Dendritic cell treated with granulocyte-macrophage colony-stimulating factor and Interleukin-4, amounts not matched to agents 40 ng/mL and 50 ng/mL, for 4 days (primary cell): ENCODE data around the gene PAX7.

Source experiments
- H3K27ac Mint-ChIP-seq: one replicate; pipeline ENCODE4 v1.8.0; 2022; ENCODE audit warnings: mild to moderate bottlenecking, mixed read lengths
- H3K27me3 Mint-ChIP-seq: one replicate; pipeline ENCODE4 v1.8.0; 2022; ENCODE audit warnings: mild to moderate bottlenecking, mixed read lengths
- H3K36me3 Mint-ChIP-seq: one replicate; pipeline ENCODE4 v1.8.0; 2022; ENCODE audit warnings: low read depth, mixed read lengths
- H3K4me1 Mint-ChIP-seq: one replicate; pipeline ENCODE4 v1.8.0; 2022; ENCODE audit warnings: low read depth, mixed read lengths
- H3K4me3 Mint-ChIP-seq: one replicate; pipeline ENCODE4 v1.8.0; 2022; ENCODE audit warnings: mild to moderate bottlenecking, moderate library complexity, mixed read lengths
- H3K9me3 Mint-ChIP-seq: one replicate; pipeline ENCODE4 v1.8.0; 2022; ENCODE audit warnings: mixed read lengths
- intact Hi-C: fragments of 100-400 bp; cut with micrococcal nuclease; formaldehyde crosslinking; loops from one replicate; pipeline ENCODE4 v1.15.0; 2022

PAX7 gene

GRCh38 chr1:18652791-18653190 lies 22.1 kb downstream of the PAX7 start:
- Mint-ChIP-seq H3K27me3 (peaks cover 92% of the 10 kb centered on the region), H3K27ac (no peak overlapping the region), H3K9me3 (no peaks in the 10 kb centered on the region), H3K4me3 (no peak overlapping the region), H3K4me1 (peaks cover 6% of the 10 kb centered on the region), H3K36me3 (no peaks in the 10 kb centered on the region)
- intact Hi-C loops = no loop called here

- H3K9me3 Mint-ChIP-seq = no peaks in the 10 kb centered on the region
- H3K27me3 Mint-ChIP-seq = peaks cover 89% of the 10 kb centered on the region
- peaks cover 6% of the 10 kb centered on the region for H3K4me1 Mint-ChIP-seq
- intact Hi-C loops = no loop called here
- H3K4me3 Mint-ChIP-seq = no peak overlapping the region
- H3K27ac Mint-ChIP-seq = no peak overlapping the region
- no peaks in the 10 kb centered on the region for H3K36me3 Mint-ChIP-seq
Measured at GRCh38 chr1:18653367-18653766, 22.7 kb downstream of the PAX7 start.

GRCh38 chr1:18653916-18654315 lies 23.3 kb downstream of the PAX7 start:
- intact Hi-C loops = no loop called here
- Mint-ChIP-seq H3K9me3 (no peaks in the 10 kb centered on the region), H3K36me3 (no peaks in the 10 kb centered on the region), H3K4me3 (no peak overlapping the region), H3K27ac (no peak overlapping the region), H3K4me1 (peaks cover 6% of the 10 kb centered on the region), H3K27me3 (peaks cover 88% of the 10 kb centered on the region)

GRCh38 chr1:18654599-18654998 lies 24.0 kb downstream of the PAX7 start:
- Mint-ChIP-seq H3K4me1 (peaks cover 6% of the 10 kb centered on the region), H3K27me3 (peaks cover 86% of the 10 kb centered on the region)

GRCh38 chr1:18657506-18658201 lies 27.0 kb downstream of the PAX7 start:
- intact Hi-C loops = no loop called here
- Mint-ChIP-seq H3K27ac (no peak overlapping the region), H3K27me3 (peaks cover 77% of the 10 kb centered on the region), H3K9me3 (no peaks in the 10 kb centered on the region), H3K36me3 (no peaks in the 10 kb centered on the region), H3K4me1 (peaks cover 6% of the 10 kb centered on the region), H3K4me3 (no peak overlapping the region)

More at GRCh38 chr1:18654599-18654998, 24.0 kb downstream of the PAX7 start:
- no peak overlapping the region for H3K27ac Mint-ChIP-seq
- intact Hi-C loops = no loop called here
- H3K9me3 Mint-ChIP-seq = no peaks in the 10 kb centered on the region
- no peak overlapping the region for H3K4me3 Mint-ChIP-seq
- H3K36me3 Mint-ChIP-seq = no peaks in the 10 kb centered on the region

GRCh38 chr1:18658831-18659230 lies 28.2 kb downstream of the PAX7 start:
- Mint-ChIP-seq H3K27ac (no peak overlapping the region), H3K4me1 (no peaks in the 10 kb centered on the region), H3K4me3 (no peak overlapping the region), H3K36me3 (no peaks in the 10 kb centered on the region), H3K9me3 (no peaks in the 10 kb centered on the region), H3K27me3 (peaks cover 70% of the 10 kb centered on the region)
- intact Hi-C loops = no loop called here

- Mint-ChIP-seq H3K36me3 (no peaks in the 10 kb centered on the region), H3K27ac (no peak overlapping the region), H3K4me1 (no peaks in the 10 kb centered on the region), H3K9me3 (no peaks in the 10 kb centered on the region), H3K27me3 (peaks cover 54% of the 10 kb centered on the region), H3K4me3 (no peak overlapping the region)
- intact Hi-C loops = no loop called here
Measured at GRCh38 chr1:18661404-18662285, 31.0 kb downstream of the PAX7 start.

- Mint-ChIP-seq H3K9me3 (no peaks in the 10 kb centered on the region), H3K36me3 (no peaks in the 10 kb centered on the region), H3K27me3 (peaks cover 52% of the 10 kb centered on the region), H3K4me3 (no peak overlapping the region), H3K27ac (no peak overlapping the region), H3K4me1 (no peaks in the 10 kb centered on the region)
- intact Hi-C loops = no loop called here
Measured at GRCh38 chr1:18662286-18662639, 31.6 kb downstream of the PAX7 start.

- Mint-ChIP-seq H3K9me3 (no peaks in the 10 kb centered on the region), H3K36me3 (no peaks in the 10 kb centered on the region), H3K27ac (no peak overlapping the region), H3K27me3 (peaks cover 37% of the 10 kb centered on the region), H3K4me1 (no peaks in the 10 kb centered on the region), H3K4me3 (no peak overlapping the region)
- intact Hi-C loops = no loop called here
Measured at GRCh38 chr1:18666317-18666920, 35.8 kb downstream of the PAX7 start.

- Mint-ChIP-seq H3K36me3 (no peaks in the 10 kb centered on the region), H3K4me3 (no peak overlapping the region), H3K9me3 (no peaks in the 10 kb centered on the region), H3K27me3 (peaks cover 33% of the 10 kb centered on the region), H3K27ac (no peak overlapping the region), H3K4me1 (no peaks in the 10 kb centered on the region)
- intact Hi-C loops = no loop called here
Measured at GRCh38 chr1:18667333-18667732, 36.7 kb downstream of the PAX7 start.

- no peaks in the 10 kb centered on the region for H3K36me3 Mint-ChIP-seq
- no peak overlapping the region for H3K27ac Mint-ChIP-seq
- no peaks in the 10 kb centered on the region for H3K9me3 Mint-ChIP-seq
- peaks cover 36% of the 10 kb centered on the region for H3K27me3 Mint-ChIP-seq
- H3K4me3 Mint-ChIP-seq = no peak overlapping the region
- intact Hi-C loops = no loop called here
- H3K4me1 Mint-ChIP-seq = no peaks in the 10 kb centered on the region
Measured at GRCh38 chr1:18668046-18668445, 37.4 kb downstream of the PAX7 start.

- Mint-ChIP-seq H3K9me3 (no peaks in the 10 kb centered on the region), H3K4me3 (no peak overlapping the region), H3K4me1 (no peaks in the 10 kb centered on the region), H3K36me3 (no peaks in the 10 kb centered on the region), H3K27ac (no peak overlapping the region), H3K27me3 (peaks cover 33% of the 10 kb centered on the region)
- intact Hi-C loops = no loop called here
Measured at GRCh38 chr1:18668750-18669404, 38.2 kb downstream of the PAX7 start.

GRCh38 chr1:18670121-18670867 lies 39.6 kb downstream of the PAX7 start:
- Mint-ChIP-seq H3K4me1 (no peaks in the 10 kb centered on the region), H3K27ac (no peak overlapping the region), H3K9me3 (no peaks in the 10 kb centered on the region), H3K36me3 (no peaks in the 10 kb centered on the region), H3K27me3 (peaks cover 35% of the 10 kb centered on the region), H3K4me3 (no peak overlapping the region)
- intact Hi-C loops = no loop called here
